GM13976 (cell line): Measurements from ENCODE around the gene ITPRIPL2.

Experiments used
- DNase-seq: peaks from one replicate; pipeline ENCODE4 v3.0.0; 2012; ENCODE audit warnings: low spot score
- in situ Hi-C: fragments of 300-500 bp; cut with MboI; formaldehyde crosslinking; loops from one replicate; pipeline ENCODE4 v1.12.0; 2022; ENCODE audit warnings: low sequenced_read_pairs, mixed read lengths, inconsistent platforms; ENCODE audit not compliant: unreplicated experiment
- TF ChIP-seq, protein P1 (sequence below): IDR thresholded peaks from 2 replicates; pipeline ENCODE4 v1.5.1; 2012; ENCODE audit warnings: borderline replicate concordance, mild to moderate bottlenecking; ENCODE audit not compliant: insufficient read depth; ENCODE audit errors: extremely low read depth, missing control alignments, control extremely low read depth

Gene ITPRIPL2

DNA sequence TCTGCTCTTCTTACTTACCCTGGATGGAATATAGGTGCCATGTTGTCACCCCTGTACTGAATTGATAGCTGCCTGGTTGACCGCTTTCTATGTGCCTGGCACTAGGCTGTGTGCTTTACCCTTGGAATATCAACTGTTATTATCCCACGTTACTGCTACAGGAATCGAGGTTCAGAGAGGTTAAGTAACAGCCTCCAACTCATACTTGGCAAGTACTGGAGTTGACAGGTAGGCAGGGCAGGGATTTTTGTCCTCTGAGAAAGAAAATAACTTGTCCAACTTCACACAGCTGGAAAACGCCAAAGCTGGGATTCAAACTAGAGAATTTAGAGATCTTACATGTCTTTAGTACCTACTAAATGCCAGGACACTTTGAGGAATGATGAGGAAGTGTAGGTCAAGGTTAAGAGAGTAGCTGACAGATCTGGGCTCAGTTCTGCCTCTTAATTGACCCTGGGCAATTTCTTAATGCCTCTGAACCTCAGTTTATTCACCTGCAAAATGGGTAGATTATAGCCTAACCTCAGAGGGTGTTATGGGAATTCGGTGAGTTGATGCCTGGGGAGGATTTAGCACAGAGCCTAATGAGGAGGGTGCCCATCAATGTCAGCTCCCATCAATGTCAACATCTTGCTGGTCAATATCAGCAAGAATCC lies 25.8 kb downstream of the ITPRIPL2 start:
- TF ChIP-seq, protein P1, sequence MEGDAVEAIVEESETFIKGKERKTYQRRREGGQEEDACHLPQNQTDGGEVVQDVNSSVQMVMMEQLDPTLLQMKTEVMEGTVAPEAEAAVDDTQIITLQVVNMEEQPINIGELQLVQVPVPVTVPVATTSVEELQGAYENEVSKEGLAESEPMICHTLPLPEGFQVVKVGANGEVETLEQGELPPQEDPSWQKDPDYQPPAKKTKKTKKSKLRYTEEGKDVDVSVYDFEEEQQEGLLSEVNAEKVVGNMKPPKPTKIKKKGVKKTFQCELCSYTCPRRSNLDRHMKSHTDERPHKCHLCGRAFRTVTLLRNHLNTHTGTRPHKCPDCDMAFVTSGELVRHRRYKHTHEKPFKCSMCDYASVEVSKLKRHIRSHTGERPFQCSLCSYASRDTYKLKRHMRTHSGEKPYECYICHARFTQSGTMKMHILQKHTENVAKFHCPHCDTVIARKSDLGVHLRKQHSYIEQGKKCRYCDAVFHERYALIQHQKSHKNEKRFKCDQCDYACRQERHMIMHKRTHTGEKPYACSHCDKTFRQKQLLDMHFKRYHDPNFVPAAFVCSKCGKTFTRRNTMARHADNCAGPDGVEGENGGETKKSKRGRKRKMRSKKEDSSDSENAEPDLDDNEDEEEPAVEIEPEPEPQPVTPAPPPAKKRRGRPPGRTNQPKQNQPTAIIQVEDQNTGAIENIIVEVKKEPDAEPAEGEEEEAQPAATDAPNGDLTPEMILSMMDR = no peak
- in situ Hi-C loops = no loop called here
- DNase-seq = no peak

DNA sequence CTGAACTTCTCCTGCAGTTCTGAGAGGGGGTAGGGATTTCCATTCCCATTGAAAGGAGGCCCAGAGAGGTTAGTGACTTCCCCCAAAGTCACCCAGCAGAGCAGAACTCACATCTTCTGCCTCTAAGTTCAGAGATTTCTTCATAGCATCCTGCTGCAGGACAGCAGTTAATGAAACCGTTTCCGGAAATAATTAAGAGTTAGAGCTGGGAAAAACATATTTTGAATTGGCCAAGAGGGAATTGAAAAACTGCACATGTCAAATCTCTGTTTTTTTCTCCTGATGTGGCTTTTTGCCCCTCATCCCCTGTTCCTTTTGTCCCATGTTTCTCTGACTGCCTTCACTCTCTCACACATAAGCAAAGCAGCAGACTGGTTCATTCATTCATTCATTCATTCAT lies 26.6 kb downstream of the ITPRIPL2 start:
- in situ Hi-C loops = no loop called here
- DNase-seq = no peak
- TF ChIP-seq, protein P1 = no peak

GRCh38 chr16:19142939-19143598 lies 29.3 kb downstream of the ITPRIPL2 start:
- in situ Hi-C loops = no loop called here
- TF ChIP-seq, protein P1 = no peak
- no peak for DNase-seq

GRCh38 chr16:19143599-19143956 lies 29.8 kb downstream of the ITPRIPL2 start:
- in situ Hi-C loops = no loop called here
- TF ChIP-seq, protein P1 = no peak
- DNase-seq = no peak

GRCh38 chr16:19145010-19145409 lies 31.2 kb downstream of the ITPRIPL2 start:
- TF ChIP-seq, protein P1 = no peak
- in situ Hi-C loops = no loop called here
- no peak for DNase-seq

- TF ChIP-seq, protein P1 = no peak
- no peak for DNase-seq
- in situ Hi-C loops = no loop called here
Measured at GRCh38 chr16:19147126-19147525, 33.4 kb downstream of the ITPRIPL2 start.

DNA sequence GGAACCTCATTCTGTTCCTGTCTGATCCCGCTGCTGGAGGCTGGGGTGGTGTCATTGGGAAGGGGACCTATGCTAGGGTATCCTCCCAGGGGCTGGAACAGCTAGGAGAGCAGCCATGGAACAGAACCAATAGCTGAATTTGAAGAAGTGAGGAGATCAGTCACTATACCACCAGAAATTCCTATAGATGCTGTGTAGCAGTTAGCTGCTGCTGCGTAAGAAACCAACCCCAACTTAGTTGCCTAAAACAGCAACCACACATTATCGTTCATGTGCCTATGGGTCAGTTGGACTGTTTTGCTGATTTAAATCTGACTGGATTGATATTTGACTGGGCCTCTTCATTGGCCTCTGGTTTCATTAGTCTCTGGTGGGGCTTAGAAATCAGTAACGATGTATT lies 33.9 kb downstream of the ITPRIPL2 start:
- DNase-seq = no peak
- in situ Hi-C loops = no loop called here
- TF ChIP-seq, protein P1 = no peak
